ENCODE measurements around the gene CAMK2B.

CAMK2B gene

DNA sequence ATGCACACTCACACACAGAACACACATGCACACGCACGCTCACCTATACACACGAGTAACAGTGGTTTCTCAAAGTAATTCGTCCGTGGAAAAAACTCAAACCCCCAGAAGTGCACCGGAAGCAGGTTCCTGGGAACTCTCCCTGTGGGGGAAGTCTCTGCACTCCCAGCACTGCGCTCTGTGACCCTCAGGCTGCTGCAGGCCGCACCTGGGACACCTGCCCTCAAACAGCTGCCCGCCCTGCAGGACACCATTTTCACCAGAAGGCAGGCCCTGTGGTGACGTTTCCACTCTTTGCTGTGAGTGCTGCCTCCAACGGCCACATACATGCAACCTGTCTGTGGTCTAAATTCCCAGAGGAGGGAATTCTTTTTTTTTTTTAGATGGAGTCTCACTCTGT lies 103.3 kb downstream of the CAMK2B start:
- H3K4me3 ChIP-seq (ENCODE audit: control insufficient read depth, low read depth, low read length), result no peak overlapping the region
- no peak for DNase-seq (ENCODE audit: low read depth)
- TF ChIP-seq, protein P1, sequence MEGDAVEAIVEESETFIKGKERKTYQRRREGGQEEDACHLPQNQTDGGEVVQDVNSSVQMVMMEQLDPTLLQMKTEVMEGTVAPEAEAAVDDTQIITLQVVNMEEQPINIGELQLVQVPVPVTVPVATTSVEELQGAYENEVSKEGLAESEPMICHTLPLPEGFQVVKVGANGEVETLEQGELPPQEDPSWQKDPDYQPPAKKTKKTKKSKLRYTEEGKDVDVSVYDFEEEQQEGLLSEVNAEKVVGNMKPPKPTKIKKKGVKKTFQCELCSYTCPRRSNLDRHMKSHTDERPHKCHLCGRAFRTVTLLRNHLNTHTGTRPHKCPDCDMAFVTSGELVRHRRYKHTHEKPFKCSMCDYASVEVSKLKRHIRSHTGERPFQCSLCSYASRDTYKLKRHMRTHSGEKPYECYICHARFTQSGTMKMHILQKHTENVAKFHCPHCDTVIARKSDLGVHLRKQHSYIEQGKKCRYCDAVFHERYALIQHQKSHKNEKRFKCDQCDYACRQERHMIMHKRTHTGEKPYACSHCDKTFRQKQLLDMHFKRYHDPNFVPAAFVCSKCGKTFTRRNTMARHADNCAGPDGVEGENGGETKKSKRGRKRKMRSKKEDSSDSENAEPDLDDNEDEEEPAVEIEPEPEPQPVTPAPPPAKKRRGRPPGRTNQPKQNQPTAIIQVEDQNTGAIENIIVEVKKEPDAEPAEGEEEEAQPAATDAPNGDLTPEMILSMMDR (conservative IDR thresholded peaks at IDR 0.05; ENCODE audit: control insufficient read depth, insufficient read depth, low read depth, low read length), result no peak

DNA sequence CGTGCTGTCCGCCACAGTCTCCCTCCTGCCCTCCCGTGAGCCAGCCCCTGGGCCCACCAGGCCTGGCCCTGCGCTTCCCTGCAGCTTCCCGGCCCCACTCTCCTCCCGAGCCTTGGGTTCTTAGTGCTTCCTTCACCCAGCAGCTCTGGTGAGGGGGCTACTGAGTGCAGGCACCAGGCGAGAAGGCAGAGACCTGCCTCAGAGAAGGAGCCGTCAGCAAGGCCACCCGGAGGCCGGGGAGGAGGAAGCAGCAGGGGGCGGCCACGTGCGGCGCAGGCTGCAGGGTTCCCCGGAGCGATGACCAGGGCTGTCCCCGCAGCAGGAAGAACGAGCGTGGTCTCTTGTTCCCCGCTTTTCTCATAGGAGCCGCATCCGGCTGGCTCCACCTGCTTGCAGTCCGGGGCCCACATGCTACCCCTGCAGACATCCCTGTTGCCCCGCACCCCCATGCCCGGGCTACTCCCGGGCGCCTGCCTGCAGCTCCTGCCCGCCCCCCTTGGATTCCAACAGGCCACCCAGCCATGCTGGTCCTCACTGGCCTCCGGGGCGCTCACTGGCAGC lies 104.1 kb downstream of the CAMK2B start:
- no peak for DNase-seq (ENCODE audit: low read depth)
- TF ChIP-seq, protein P1 (conservative IDR thresholded peaks at IDR 0.05; ENCODE audit: control insufficient read depth, insufficient read depth, low read depth, low read length), result no peak
- H3K4me3 ChIP-seq (ENCODE audit: control insufficient read depth, low read depth, low read length), result no peak overlapping the region

DNA sequence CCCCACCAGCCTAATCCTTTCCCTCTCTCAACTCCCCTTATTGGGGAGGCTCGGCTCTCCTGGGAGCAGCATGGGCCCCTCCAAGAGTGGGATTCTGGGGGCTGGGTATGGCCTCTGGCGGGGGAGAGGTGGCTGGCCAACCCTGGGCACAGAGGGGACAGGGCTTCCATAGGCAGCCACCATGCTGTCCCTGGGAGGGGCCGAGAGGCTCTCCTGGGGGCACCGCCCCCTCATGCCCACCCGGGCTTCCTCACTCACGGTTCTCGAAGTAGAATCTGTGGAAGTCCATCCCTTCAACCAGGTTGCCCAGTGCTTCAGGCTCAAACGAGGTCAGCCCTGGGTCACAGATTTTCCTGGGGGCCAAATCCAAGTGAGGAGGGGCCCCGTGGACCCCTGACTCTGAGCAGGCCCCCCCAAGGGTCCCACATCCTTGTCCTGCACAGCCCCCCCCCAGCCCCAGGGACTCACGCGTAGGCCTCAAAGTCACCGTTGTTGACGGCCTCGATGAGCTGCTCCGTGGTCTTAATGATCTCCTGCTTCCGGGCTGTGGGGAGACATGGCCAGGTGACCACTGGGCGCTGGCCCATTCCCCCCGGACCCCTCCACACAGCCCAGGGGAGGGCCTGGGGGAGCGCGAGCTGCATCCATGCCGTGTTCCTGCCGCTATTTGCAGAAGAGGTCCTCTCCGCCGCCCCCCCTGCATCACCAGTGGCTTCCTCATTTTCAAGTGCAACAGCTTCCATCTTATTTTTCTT lies 104.9 kb downstream of the CAMK2B start:
- no peak for DNase-seq (ENCODE audit: low read depth)
- TF ChIP-seq, protein P1 (conservative IDR thresholded peaks at IDR 0.05; ENCODE audit: control insufficient read depth, insufficient read depth, low read depth, low read length), result no peak
- no peak overlapping the region for H3K4me3 ChIP-seq (ENCODE audit: control insufficient read depth, low read depth, low read length)

DNA sequence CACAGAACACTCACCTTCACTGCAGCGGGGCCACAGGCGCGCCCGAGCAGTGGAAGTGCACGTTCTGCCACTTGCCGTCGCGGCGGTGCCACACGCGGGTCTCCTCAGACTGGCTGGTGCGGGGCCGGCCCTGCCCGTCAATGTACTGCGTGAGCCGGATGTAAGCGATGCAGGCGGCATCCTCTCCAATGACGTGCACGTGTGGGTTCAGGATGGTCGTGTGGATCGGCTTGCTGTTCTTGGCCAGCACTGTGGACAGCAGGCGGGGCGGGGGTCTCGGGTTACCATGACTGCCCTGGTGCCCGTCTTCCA lies 105.4 kb downstream of the CAMK2B start:
- H3K4me3 ChIP-seq (ENCODE audit: control insufficient read depth, low read depth, low read length), result no peak overlapping the region
- no peak for DNase-seq (ENCODE audit: low read depth)
- TF ChIP-seq, protein P1 (conservative IDR thresholded peaks at IDR 0.05; ENCODE audit: control insufficient read depth, insufficient read depth, low read depth, low read length), result no peak

DNA sequence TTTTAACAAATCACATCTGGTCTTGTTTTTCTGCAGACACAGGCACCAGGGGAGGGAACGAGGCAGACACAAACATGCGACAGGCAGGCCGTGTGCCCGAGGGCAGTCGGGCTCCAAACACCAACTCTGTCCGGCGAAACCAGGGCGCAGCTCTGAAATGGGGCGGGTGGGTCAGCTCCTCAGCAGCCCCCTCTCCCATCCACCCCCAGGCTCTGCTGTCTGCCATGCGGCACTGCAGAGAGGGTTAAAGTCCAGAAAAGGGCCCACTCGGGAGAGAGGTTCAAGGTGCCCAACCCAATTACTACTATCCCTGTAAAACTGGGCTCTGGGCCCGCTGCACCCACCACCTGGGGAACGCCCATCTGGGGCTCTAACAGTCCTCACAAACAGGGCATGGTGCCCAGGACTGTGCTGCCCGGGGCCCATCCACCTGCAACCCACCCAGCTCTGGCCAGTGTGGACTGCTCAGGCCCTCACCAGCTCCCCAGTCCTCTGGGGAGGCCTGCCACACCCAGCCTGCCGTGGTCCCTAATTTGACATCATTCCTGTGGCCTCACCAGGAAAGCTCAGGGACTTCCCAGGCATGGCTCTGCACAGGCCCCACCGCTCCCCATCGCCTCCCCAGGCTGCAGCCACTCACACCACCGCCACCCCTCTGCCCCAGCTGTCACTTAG lies 105.9 kb downstream of the CAMK2B start:
- H3K4me3 ChIP-seq (ENCODE audit: control insufficient read depth, low read depth, low read length), result no peak overlapping the region
- TF ChIP-seq, protein P1 (conservative IDR thresholded peaks at IDR 0.05; ENCODE audit: control insufficient read depth, insufficient read depth, low read depth, low read length), result no peak
- DNase-seq (ENCODE audit: low read depth), result no peak

DNA sequence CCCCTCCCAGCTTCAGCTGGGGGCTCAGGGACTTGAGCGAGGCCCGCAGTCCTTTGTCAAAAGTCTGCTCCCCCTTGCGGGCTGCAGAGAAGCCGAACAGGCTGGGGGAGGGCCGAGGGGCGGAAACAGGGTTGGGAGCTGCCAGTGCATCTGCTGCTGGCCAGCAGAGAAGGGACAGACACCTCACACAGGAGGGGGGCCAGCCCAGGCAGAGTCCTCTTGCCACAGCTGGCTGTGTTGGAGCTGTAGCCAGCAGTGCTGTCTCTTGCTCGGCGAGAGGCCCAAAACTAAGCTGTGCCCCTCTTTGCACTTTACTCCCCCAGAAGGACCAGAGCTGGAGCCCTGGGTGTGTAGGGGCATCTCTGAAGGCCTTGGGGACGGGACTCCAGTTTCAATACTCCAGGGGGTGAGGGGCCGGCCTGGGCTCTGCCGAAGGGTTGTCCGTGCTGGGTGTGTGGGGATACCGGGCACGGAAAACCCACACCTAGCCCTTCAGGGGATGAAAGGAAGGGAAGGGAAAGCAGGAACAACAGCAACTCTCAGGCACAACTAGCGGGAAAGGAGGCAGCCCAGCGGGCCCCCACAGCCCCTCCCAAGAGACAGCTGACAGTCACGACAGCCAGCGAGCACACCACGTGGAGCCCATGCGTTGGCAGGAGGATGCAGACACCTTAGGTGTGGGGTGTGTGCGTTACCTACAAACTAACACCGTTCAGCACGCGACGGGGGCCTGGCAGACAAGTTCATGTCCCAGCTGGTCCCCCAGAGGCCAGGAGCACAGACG lies 106.8 kb downstream of the CAMK2B start:
- DNase-seq (ENCODE audit: low read depth), result no peak
- no peak overlapping the region for H3K4me3 ChIP-seq (ENCODE audit: control insufficient read depth, low read depth, low read length)
- TF ChIP-seq, protein P1 (conservative IDR thresholded peaks at IDR 0.05; ENCODE audit: control insufficient read depth, insufficient read depth, low read depth, low read length), result no peak

Data from fibroblast of mammary gland (primary cell).